K562 (cell line): Measurements from ENCODE around the gene DMWD. TPM values are rescaled to one million over a fixed set of nuclear protein-coding genes. Genes with fewer than 3 reads are reported as not detected.
A peak's percentile ranks its signal among the peaks of the same experiment; 100 is the strongest.

Experiments
- ATAC-seq: fragments of 200-7000 bp; cut with Tn5 transposase; 3 replicates; pipeline ENCODE4 v1.9.1; 2020; ENCODE audit warnings: moderate library complexity
- BruUV-seq: library from RNA; stranded (reverse); fragments of 400-500 nt; replicated peaks from 2 replicates; lab custom pipeline; 2021; lab: Mats Ljungman, UMichigan
- CTCF ChIA-PET: fragments of 300-600 bp; formaldehyde crosslinking; extraction: SDS; loops from one replicate; lab custom pipeline; 2021; ENCODE audit warnings: low intra/inter-chr PET ratio; lab: Yijun Ruan, JAX
- POLR2A ChIA-PET: fragments of 300-600, 350-650 bp; sonication (Branson Sonifier 250); formaldehyde crosslinking; extraction: SDS; loops from one replicate; lab custom pipeline; 2021; ENCODE audit warnings: antibody characterized with exemption, inconsistent platforms; lab: Yijun Ruan, JAX
- DNase-seq, 4 experiments: peaks; one replicate each; pipeline versions ENCODE4 v3.0.0 to v3.0.0-alpha.2; 2011 to 2018; ENCODE audit warnings: low spot score in 3 of 4, mixed read lengths in 3 of 4; ENCODE audit errors: extremely low read depth in 1 of 4
- FAIRE-seq: peaks from 2 replicates; lab custom pipeline; 2011; peaks lifted over from hg19 to GRCh38; lab: Jason Lieb, UNC
- H2AFZ ChIP-seq: 2 replicates; pipeline ENCODE4 v1.6.0; 2011; ENCODE audit warnings: low read depth, low read length, control low read depth, inconsistent platforms
- H3K27ac ChIP-seq: fragments of 200-600 bp; 3 replicates; pipeline ENCODE4 v1.8.0; 2011; ENCODE audit warnings: low read depth, mild to moderate bottlenecking, control low read depth, inconsistent platforms, low read length, moderate library complexity, mixed read lengths; ENCODE audit errors: extremely low read depth
- H3K27me3 ChIP-seq, 2 experiments: fragments of 300-600 bp in 1 of 2; 2 replicates in 1 of 2; 3 replicates in 1 of 2; pipeline versions ENCODE4 v1.6.0 to v1.8.0; 2011; ENCODE audit warnings: inconsistent platforms in 2 of 2, low read length in 2 of 2, mild to moderate bottlenecking in 1 of 2, mixed read lengths in 1 of 2, moderate library complexity in 1 of 2; ENCODE audit not compliant: control insufficient read depth in 2 of 2, insufficient read depth in 2 of 2
- H3K36me3 ChIP-seq: fragments of 300-600 bp; 3 replicates; pipeline ENCODE4 v1.8.0; 2011; ENCODE audit warnings: mild to moderate bottlenecking, low read length, inconsistent platforms; ENCODE audit not compliant: control insufficient read depth, insufficient read depth
- H3K4me1 ChIP-seq, 2 experiments: fragments of 200-600 bp in 1 of 2; replicated peaks in 1 of 2; 2 replicates in 1 of 2; 3 replicates in 1 of 2; pipeline versions ENCODE4 v1.5.1 to v1.8.0; 2011; ENCODE audit warnings: inconsistent platforms in 2 of 2, low read length in 2 of 2, mild to moderate bottlenecking in 1 of 2, mixed read lengths in 1 of 2, moderate library complexity in 1 of 2; ENCODE audit not compliant: control insufficient read depth in 2 of 2, insufficient read depth in 2 of 2
- H3K4me2 ChIP-seq: 2 replicates; pipeline ENCODE4 v1.6.1; 2011; ENCODE audit warnings: low read length, control low read depth, inconsistent platforms, mixed read lengths; ENCODE audit not compliant: insufficient read depth
- H3K4me3 ChIP-seq: fragments of 200-600 bp; sonication (generic), shearing (Covaris generic); 2 replicates; pipeline ENCODE4 v1.5.1; 2016; ENCODE audit warnings: control low read depth, inconsistent platforms
- H3K79me2 ChIP-seq: fragments of 200-600 bp; 3 replicates; pipeline ENCODE4 v1.8.0; 2011; ENCODE audit warnings: low read length, inconsistent platforms; ENCODE audit not compliant: control insufficient read depth, insufficient read depth
- H3K9ac ChIP-seq, 2 experiments: 2 replicates each; pipeline versions ENCODE4 v1.6.0 to v1.6.1; 2011; ENCODE audit warnings: low read depth in 2 of 2, low read length in 2 of 2, control low read depth in 1 of 2, inconsistent platforms in 1 of 2, mild to moderate bottlenecking in 1 of 2, mixed read lengths in 1 of 2; ENCODE audit not compliant: insufficient read depth in 1 of 2
- H3K9me1 ChIP-seq: one replicate; pipeline ENCODE4 v1.6.0; 2011; ENCODE audit warnings: inconsistent platforms, mild to moderate bottlenecking, low read length, moderate library complexity; ENCODE audit not compliant: control insufficient read depth, insufficient read depth
- H3K9me3 ChIP-seq: replicated peaks from 2 replicates; pipeline ENCODE4 v1.5.1; 2011; ENCODE audit warnings: low read depth, low read length, inconsistent platforms; ENCODE audit not compliant: control insufficient read depth, insufficient read depth
- H4K20me1 ChIP-seq: replicated peaks from 2 replicates; pipeline ENCODE4 v1.6.1; 2011; ENCODE audit warnings: low read length, inconsistent platforms, mixed read lengths; ENCODE audit not compliant: control insufficient read depth, insufficient read depth
- HMGN3 ChIP-seq: IDR thresholded peaks from 2 replicates; pipeline ENCODE4 v1.6.1; 2011; ENCODE audit warnings: borderline replicate concordance, low read depth, mild to moderate bottlenecking, mixed read lengths, low read length; ENCODE audit not compliant: insufficient read length; ENCODE audit errors: extremely low read depth
- PHF20 ChIP-seq: fragments of 450-650 bp; IDR thresholded peaks from 2 replicates; pipeline ENCODE4 v1.6.1; 2018; ENCODE audit not compliant: partially characterized antibody
- RBFOX2 ChIP-seq: fragments of 200-400 bp; formaldehyde crosslinking; IDR thresholded peaks from 2 replicates; pipeline ENCODE4 v1.6.1; 2017; ENCODE audit warnings: low read depth, mild to moderate bottlenecking, low read length, moderate library complexity
- SETDB1 ChIP-seq: IDR thresholded peaks from one replicate; pipeline ENCODE4 v1.6.1; 2012; ENCODE audit warnings: low read length, control low read depth, inconsistent platforms
- TBP ChIP-seq: optimal IDR thresholded peaks from 2 replicates; pipeline ENCODE3; 2011; ENCODE audit warnings: low read depth, low read length, improper control_type of control experiment
- TFAM ChIP-seq: fragments of 250-450 bp; sonication (Bioruptor Pico); conservative IDR thresholded peaks from 2 replicates; pipeline ENCODE4 v1.5.0; 2021; ENCODE audit warnings: mild to moderate bottlenecking, moderate library complexity
- ZFP36 ChIP-seq: fragments of 150-350 bp; IDR thresholded peaks from 2 replicates; pipeline ENCODE4 v1.6.1; 2018; ENCODE audit warnings: low read length, low read depth; ENCODE audit not compliant: partially characterized antibody
- WGBS: fragments of 100-300 bp; shearing (Covaris generic); methylation state at CpG from one replicate; pipeline ENCODE4 v1.1.6; 2016; ENCODE audit warnings: low coverage, mixed read lengths; ENCODE audit not compliant: insufficient coverage; ENCODE audit errors: missing lambda C conversion rate; 5-methylcytosine and 5-hydroxymethylcytosine counted together
- in situ Hi-C: fragments of 300-500 bp; cut with MboI; formaldehyde crosslinking; loops from 4 replicates; pipeline ENCODE4 v1.15.0; 2018; ENCODE audit warnings: inconsistent platforms, mixed read lengths
- intact Hi-C: fragments of 100-400 bp; cut with micrococcal nuclease; formaldehyde crosslinking; loops from 2 replicates; pipeline ENCODE4 v1.14.2; 2022
- polyA plus RNA-seq, 8 experiments: library from polyadenylated mRNA; depleted of rRNA in 4 of 8; stranded (reverse) in 5 of 8; unstranded in 3 of 8; fragments of >200 nt; fragmentation: Nextera tagmentation in 2 of 8; fragmentation: Illumina TruSeq in 1 of 8; extraction: Ambion mirVana in 2 of 8; extraction: Trizol in 1 of 8; gene quantifications; 2 replicates each; pipeline versions ENCODE4 v1.2.1 to v1.2.3, GENCODE V29; 2011 to 2014; ENCODE audit warnings: inconsistent platforms in 1 of 8, missing spikeins in 1 of 8
- total RNA-seq, 7 experiments: library from RNA; depleted of rRNA in 6 of 7; stranded (reverse); fragments of >200 nt in 6 of 7; fragmentation: Illumina TruSeq in 2 of 7; extraction: Trizol in 2 of 7; gene quantifications; 2 replicates each; pipeline versions ENCODE4 v1.2.1 to v1.2.3, GENCODE V29; 2011 to 2021; ENCODE audit warnings: low replicate concordance in 1 of 7
- TF ChIP-seq, protein P1 (sequence below): fragments of 450-650 bp; formaldehyde crosslinking; IDR thresholded peaks from 2 replicates; pipeline ENCODE4 v1.4.0; 2020; ENCODE audit warnings: mild to moderate bottlenecking, moderate library complexity
- TF ChIP-seq, protein P2 (sequence below): sonication (generic); formaldehyde crosslinking; IDR thresholded peaks from 2 replicates; pipeline ENCODE4 v1.8.0; 2023; ENCODE audit warnings: mild to moderate bottlenecking, missing genetic modification reagents
- TF ChIP-seq, protein P3 (sequence below): fragments of 450-650 bp; IDR thresholded peaks from 2 replicates; pipeline ENCODE4 v1.6.1; 2014; ENCODE audit warnings: low read depth, mild to moderate bottlenecking, moderate library complexity, borderline replicate concordance
- TF ChIP-seq, protein P4 (sequence below): fragments of 250-450 bp; sonication (Bioruptor Pico); IDR thresholded peaks from 2 replicates; pipeline ENCODE4 v1.5.0; 2020; ENCODE audit warnings: mild to moderate bottlenecking

DMWD gene
- total and polyA plus RNA-seq, 9 of the 15 experiments (the other 6 are each of a cell fraction or from before 2014, with no cell fraction given): 4.7 to 54.6 (median 19.0) TPM

DNA sequence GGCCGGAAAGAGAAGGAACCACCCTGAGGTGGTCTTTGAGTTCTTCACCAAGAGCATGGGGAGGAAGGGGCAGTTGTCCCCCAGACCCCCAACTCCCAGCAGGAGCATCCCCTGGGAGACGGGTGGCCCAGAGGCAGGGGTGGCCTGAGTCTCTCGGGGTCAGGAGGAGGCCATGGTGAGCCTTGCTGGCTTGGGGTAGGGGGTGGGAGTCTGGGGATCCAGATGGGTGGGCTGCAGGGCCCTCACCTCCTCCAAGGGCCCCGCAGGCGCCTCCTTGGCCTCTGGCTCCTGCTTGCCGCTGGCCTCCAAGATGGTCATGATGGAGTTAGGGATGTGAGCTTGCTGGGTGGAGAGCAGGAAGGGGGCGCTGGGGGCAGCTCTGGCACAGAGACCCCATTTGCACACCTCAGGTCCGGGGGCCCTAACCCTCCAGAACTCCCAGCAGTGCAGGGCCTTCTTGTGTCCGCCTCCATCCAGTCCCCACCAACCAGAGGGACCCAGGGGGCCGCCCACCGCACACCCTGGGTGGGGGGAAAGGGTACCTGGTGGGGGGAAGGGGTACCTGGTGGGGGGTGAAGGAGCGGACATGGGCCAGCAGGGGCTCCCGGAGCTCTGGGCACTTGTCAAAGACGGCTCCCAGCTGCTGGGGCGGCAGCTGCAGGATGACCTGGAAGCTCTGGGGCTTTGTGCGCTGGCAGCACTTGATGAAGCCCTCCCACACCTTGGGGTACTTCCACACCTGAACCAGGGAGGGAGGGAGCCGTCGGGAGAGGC lies 23.8 kb upstream of the DMWD start:
- ATAC-seq: no peak
- TF ChIP-seq, protein P1, sequence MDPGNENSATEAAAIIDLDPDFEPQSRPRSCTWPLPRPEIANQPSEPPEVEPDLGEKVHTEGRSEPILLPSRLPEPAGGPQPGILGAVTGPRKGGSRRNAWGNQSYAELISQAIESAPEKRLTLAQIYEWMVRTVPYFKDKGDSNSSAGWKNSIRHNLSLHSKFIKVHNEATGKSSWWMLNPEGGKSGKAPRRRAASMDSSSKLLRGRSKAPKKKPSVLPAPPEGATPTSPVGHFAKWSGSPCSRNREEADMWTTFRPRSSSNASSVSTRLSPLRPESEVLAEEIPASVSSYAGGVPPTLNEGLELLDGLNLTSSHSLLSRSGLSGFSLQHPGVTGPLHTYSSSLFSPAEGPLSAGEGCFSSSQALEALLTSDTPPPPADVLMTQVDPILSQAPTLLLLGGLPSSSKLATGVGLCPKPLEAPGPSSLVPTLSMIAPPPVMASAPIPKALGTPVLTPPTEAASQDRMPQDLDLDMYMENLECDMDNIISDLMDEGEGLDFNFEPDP (CRISPR knock-in tag): no peak
- no peak for TF ChIP-seq TFAM (CRISPR knock-in tag)
- TF ChIP-seq HMGN3: no peak
- TF ChIP-seq, protein P2, sequence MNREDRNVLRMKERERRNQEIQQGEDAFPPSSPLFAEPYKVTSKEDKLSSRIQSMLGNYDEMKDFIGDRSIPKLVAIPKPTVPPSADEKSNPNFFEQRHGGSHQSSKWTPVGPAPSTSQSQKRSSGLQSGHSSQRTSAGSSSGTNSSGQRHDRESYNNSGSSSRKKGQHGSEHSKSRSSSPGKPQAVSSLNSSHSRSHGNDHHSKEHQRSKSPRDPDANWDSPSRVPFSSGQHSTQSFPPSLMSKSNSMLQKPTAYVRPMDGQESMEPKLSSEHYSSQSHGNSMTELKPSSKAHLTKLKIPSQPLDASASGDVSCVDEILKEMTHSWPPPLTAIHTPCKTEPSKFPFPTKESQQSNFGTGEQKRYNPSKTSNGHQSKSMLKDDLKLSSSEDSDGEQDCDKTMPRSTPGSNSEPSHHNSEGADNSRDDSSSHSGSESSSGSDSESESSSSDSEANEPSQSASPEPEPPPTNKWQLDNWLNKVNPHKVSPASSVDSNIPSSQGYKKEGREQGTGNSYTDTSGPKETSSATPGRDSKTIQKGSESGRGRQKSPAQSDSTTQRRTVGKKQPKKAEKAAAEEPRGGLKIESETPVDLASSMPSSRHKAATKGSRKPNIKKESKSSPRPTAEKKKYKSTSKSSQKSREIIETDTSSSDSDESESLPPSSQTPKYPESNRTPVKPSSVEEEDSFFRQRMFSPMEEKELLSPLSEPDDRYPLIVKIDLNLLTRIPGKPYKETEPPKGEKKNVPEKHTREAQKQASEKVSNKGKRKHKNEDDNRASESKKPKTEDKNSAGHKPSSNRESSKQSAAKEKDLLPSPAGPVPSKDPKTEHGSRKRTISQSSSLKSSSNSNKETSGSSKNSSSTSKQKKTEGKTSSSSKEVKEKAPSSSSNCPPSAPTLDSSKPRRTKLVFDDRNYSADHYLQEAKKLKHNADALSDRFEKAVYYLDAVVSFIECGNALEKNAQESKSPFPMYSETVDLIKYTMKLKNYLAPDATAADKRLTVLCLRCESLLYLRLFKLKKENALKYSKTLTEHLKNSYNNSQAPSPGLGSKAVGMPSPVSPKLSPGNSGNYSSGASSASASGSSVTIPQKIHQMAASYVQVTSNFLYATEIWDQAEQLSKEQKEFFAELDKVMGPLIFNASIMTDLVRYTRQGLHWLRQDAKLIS: 0 out of 2 replicates have a peak, but pooled peaks have one; percentile 20
- TF ChIP-seq, protein P3, sequence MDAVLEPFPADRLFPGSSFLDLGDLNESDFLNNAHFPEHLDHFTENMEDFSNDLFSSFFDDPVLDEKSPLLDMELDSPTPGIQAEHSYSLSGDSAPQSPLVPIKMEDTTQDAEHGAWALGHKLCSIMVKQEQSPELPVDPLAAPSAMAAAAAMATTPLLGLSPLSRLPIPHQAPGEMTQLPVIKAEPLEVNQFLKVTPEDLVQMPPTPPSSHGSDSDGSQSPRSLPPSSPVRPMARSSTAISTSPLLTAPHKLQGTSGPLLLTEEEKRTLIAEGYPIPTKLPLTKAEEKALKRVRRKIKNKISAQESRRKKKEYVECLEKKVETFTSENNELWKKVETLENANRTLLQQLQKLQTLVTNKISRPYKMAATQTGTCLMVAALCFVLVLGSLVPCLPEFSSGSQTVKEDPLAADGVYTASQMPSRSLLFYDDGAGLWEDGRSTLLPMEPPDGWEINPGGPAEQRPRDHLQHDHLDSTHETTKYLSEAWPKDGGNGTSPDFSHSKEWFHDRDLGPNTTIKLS: no peak
- 0 out of 2 replicates have a peak, but pooled peaks have one; percentile 4 for TF ChIP-seq RBFOX2
- TF ChIP-seq ZFP36: no peak
- TF ChIP-seq, protein P4, sequence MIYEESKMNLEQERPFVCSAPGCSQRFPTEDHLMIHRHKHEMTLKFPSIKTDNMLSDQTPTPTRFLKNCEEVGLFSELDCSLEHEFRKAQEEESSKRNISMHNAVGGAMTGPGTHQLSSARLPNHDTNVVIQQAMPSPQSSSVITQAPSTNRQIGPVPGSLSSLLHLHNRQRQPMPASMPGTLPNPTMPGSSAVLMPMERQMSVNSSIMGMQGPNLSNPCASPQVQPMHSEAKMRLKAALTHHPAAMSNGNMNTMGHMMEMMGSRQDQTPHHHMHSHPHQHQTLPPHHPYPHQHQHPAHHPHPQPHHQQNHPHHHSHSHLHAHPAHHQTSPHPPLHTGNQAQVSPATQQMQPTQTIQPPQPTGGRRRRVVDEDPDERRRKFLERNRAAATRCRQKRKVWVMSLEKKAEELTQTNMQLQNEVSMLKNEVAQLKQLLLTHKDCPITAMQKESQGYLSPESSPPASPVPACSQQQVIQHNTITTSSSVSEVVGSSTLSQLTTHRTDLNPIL (CRISPR knock-in tag): no peak
- no peak for TF ChIP-seq PHF20
- no peak for TF ChIP-seq TBP
- no peak for TF ChIP-seq SETDB1

More for the DNA sequence above, 23.8 kb upstream of the DMWD start:
- FAIRE-seq (no peak), DNase-seq (no peak)
- H3K4me1 ChIP-seq: peaks cover 0 to 41% of the 10 kb centered on the region in 2 experiments; a peak in 3 of 5 replicates
- in situ Hi-C loops (no loop called here), intact Hi-C loops (loop anchor here (1.0 to 10.0 kb wide), 3 partner anchors 67 to 258 kb away; no protein-coding TSS in a partner anchor)
- no peaks in the 10 kb centered on the region for H3K27me3 ChIP-seq
- 98% methylated on average over 9 of the region's 18 CpGs for WGBS
- no peak overlapping the region for H3K4me2 ChIP-seq
- ChIA-PET POLR2A (interaction anchor here (0.6 to 1.3 kb wide), 6 partner anchors 8 to 176 kb away, joined by 3 to 4 read pairs (median 3); partner anchors contain the start of gene DMPK), CTCF (interaction anchor here (0.6 to 3.3 kb wide), 5 partner anchors 8 to 261 kb away, joined by 3 to 56 read pairs (median 14); no protein-coding TSS in a partner anchor)
- H3K79me2 ChIP-seq: no peaks in the 10 kb centered on the region
- peaks cover 41% of the 10 kb centered on the region; the same call in 2 of the 3 replicates for H3K36me3 ChIP-seq
- H3K9ac ChIP-seq: peak overlapping the region in 1 of 2 experiments; percentile 69; a peak in 2 of 4 replicates
- no peaks in the 10 kb centered on the region for H3K9me3 ChIP-seq
- H3K27ac ChIP-seq: no peak overlapping the region
- H4K20me1 ChIP-seq: peaks cover 13% of the 10 kb centered on the region; the same call in 1 of the 2 replicates
- BruUV-seq: no TSS peak
- no peak overlapping the region for H3K4me3 ChIP-seq
- H3K9me1 ChIP-seq: peaks cover 2% of the 10 kb centered on the region
- H2AFZ ChIP-seq: no peak overlapping the region
